Smooth muscle cell (in vitro differentiated cells): ENCODE measurements around the gene IFRD1. TPM values are rescaled to one million over a fixed set of nuclear protein-coding genes. Genes with fewer than 3 reads are reported as not detected.

Experiments
- DNase-seq: peaks from one replicate; lab custom pipeline; 2025; ENCODE audit not compliant: unreplicated experiment; lab: John Stamatoyannopoulos, UW
- H2AFZ ChIP-seq: fragments of 200-600 bp; sonication (generic); 2 replicates; pipeline ENCODE4 v1.6.0; 2016; ENCODE audit warnings: antibody characterized with exemption, low read depth, mild to moderate bottlenecking
- H3F3A ChIP-seq: fragments of 200-600 bp; sonication (generic); 2 replicates; pipeline ENCODE4 v1.6.0; 2017; ENCODE audit warnings: antibody characterized with exemption, low read depth
- H3K27ac ChIP-seq: fragments of 200-600 bp; sonication (generic); 2 replicates; pipeline ENCODE4 v1.5.1; 2016; ENCODE audit warnings: low read depth, mild to moderate bottlenecking
- H3K27me3 ChIP-seq: fragments of 200-600 bp; sonication (generic); 2 replicates; pipeline ENCODE4 v1.6.1; 2016; ENCODE audit warnings: low read depth, mild to moderate bottlenecking
- H3K36me3 ChIP-seq: fragments of 200-600 bp; sonication (generic); 2 replicates; pipeline ENCODE4 v1.5.1; 2016; ENCODE audit warnings: low read depth
- H3K4me1 ChIP-seq: fragments of 200-600 bp; sonication (generic); 2 replicates; pipeline ENCODE4 v1.5.1; 2016; ENCODE audit warnings: low read depth
- H3K4me2 ChIP-seq: fragments of 200-600 bp; sonication (generic); 2 replicates; pipeline ENCODE4 v1.6.0; 2016; ENCODE audit warnings: mild to moderate bottlenecking
- H3K4me3 ChIP-seq: fragments of 200-600 bp; sonication (generic); 2 replicates; pipeline ENCODE4 v1.5.1; 2016; ENCODE audit warnings: mild to moderate bottlenecking
- H3K79me2 ChIP-seq: fragments of 200-600 bp; sonication (generic); 2 replicates; pipeline ENCODE4 v1.6.0; 2016; ENCODE audit warnings: low read depth, mild to moderate bottlenecking
- H3K9ac ChIP-seq: fragments of 200-600 bp; sonication (generic); 2 replicates; pipeline ENCODE4 v1.6.0; 2016; ENCODE audit warnings: low read depth
- H3K9me3 ChIP-seq: fragments of 200-600 bp; sonication (generic); replicated peaks from 2 replicates; pipeline ENCODE4 v1.5.1; 2016; ENCODE audit warnings: low read depth
- H4K20me1 ChIP-seq: fragments of 200-600 bp; sonication (generic); 2 replicates; pipeline ENCODE4 v1.6.0; 2016; ENCODE audit warnings: low read depth
- WGBS: methylation state at CpG from one replicate; pipeline ENCODE4 v1.1.7; 2016; ENCODE audit warnings: low lambda C conversion rate; 5-methylcytosine and 5-hydroxymethylcytosine counted together
- polyA plus RNA-seq: library from polyadenylated mRNA; unstranded; fragments of >200 nt; fragmentation: Nextera tagmentation; extraction: Ambion mirVana; gene quantifications from 2 replicates; pipeline ENCODE4 v1.2.1, GENCODE V29; 2016
- total RNA-seq: library from RNA; depleted of rRNA; stranded (reverse); fragments of >200 nt; gene quantifications from 2 replicates; pipeline ENCODE4 v1.2.3, GENCODE V29; 2014
- TF ChIP-seq, protein P1 (sequence below): fragments of 200-600 bp; sonication (generic); IDR thresholded peaks from 2 replicates; pipeline ENCODE4 v1.5.1; 2017; ENCODE audit warnings: borderline replicate concordance, mild to moderate bottlenecking, antibody characterized with exemption; ENCODE audit not compliant: insufficient read depth, poor library complexity, severe bottlenecking

Gene IFRD1
- total and polyA plus RNA-seq, 2 experiments from 2014 or later, result 70.5 to 150 TPM

DNA sequence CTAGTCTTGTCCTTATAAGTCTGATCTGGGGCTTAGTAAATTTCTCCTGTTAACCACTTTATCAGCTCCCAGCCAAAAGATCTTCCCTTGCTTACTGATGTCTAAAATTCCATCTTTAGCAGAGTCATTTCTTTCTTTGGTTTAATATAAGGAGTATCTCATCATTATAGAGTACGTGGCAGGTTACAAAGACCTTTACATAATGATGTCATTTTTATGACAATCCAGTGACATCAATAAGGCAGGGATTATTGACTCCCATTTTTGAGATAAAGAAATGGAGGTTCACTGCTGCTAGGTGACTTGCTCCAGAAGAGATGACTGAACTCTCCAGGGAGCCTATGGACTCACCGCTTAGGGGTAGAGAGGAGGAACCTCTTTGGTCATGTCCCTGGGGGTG, 8.1 kb upstream of the IFRD1 start:
- no peak overlapping the region for H3K9ac ChIP-seq
- H3K36me3 ChIP-seq, result no peaks in the 10 kb centered on the region
- H3K9me3 ChIP-seq, result no peaks in the 10 kb centered on the region
- no peaks in the 10 kb centered on the region for H3K4me1 ChIP-seq
- no peak overlapping the region for H3K27ac ChIP-seq
- H3K4me3 ChIP-seq, result no peak overlapping the region
- no peak overlapping the region for H2AFZ ChIP-seq
- H4K20me1 ChIP-seq, result no peaks in the 10 kb centered on the region
- no peak for DNase-seq
- TF ChIP-seq, protein P1, sequence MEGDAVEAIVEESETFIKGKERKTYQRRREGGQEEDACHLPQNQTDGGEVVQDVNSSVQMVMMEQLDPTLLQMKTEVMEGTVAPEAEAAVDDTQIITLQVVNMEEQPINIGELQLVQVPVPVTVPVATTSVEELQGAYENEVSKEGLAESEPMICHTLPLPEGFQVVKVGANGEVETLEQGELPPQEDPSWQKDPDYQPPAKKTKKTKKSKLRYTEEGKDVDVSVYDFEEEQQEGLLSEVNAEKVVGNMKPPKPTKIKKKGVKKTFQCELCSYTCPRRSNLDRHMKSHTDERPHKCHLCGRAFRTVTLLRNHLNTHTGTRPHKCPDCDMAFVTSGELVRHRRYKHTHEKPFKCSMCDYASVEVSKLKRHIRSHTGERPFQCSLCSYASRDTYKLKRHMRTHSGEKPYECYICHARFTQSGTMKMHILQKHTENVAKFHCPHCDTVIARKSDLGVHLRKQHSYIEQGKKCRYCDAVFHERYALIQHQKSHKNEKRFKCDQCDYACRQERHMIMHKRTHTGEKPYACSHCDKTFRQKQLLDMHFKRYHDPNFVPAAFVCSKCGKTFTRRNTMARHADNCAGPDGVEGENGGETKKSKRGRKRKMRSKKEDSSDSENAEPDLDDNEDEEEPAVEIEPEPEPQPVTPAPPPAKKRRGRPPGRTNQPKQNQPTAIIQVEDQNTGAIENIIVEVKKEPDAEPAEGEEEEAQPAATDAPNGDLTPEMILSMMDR, result no peak
- H3F3A ChIP-seq, result no peaks in the 10 kb centered on the region
- H3K27me3 ChIP-seq, result no peaks in the 10 kb centered on the region
- 89% methylated on average over 2 of the region's 2 CpGs for WGBS
- H3K79me2 ChIP-seq, result no peaks in the 10 kb centered on the region
- H3K4me2 ChIP-seq, result no peak overlapping the region

DNA sequence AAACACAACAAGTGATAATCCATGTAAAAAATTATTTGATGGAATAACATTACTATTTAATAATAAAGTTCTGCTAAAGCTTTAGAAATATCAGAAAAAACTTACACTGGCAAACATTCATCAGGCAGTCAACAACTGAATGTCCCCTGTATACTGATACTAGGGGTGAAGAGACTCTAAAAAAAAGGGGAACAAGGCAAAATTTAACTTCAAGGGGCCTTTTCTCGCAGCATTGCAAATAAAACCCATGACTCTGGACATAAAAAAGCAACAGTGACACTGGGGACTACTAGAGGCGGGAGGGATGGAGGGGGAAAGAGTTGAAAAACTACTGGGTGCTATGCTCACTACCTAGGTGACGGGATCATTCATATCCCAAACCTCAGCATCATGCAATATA, 5.8 kb upstream of the IFRD1 start:
- no peak overlapping the region for H2AFZ ChIP-seq
- H3K36me3 ChIP-seq, result no peaks in the 10 kb centered on the region
- H4K20me1 ChIP-seq, result no peaks in the 10 kb centered on the region
- H3K9me3 ChIP-seq, result no peaks in the 10 kb centered on the region
- no peaks in the 10 kb centered on the region for H3K79me2 ChIP-seq
- DNase-seq, result no peak
- H3K4me3 ChIP-seq, result no peak overlapping the region
- TF ChIP-seq, protein P1, result no peak
- H3K27me3 ChIP-seq, result no peaks in the 10 kb centered on the region
- no peak overlapping the region for H3K27ac ChIP-seq
- H3K4me2 ChIP-seq, result no peak overlapping the region
- H3K9ac ChIP-seq, result no peak overlapping the region
- no peaks in the 10 kb centered on the region for H3K4me1 ChIP-seq
- H3F3A ChIP-seq, result no peaks in the 10 kb centered on the region
- 96% methylated on average over 3 of the region's 3 CpGs for WGBS

DNA sequence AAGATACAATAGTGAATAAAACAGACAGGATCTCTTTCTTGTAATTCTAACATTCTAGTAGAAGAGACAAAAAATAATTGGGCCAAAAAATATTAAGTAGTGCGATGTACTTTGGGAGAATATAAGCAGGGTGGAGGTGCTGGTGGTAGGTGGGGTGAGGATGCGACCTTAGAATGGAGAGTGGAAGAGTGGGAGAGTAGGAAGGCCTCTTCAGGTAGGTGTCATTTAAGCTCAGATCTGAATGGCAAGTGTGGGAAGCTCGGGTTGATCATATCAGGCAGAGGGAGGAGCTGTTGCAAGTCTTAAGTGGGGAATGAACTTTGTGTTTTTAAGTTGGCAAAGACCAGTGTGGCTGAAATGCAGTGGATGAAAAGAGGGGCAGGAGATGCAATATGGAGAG, 3.8 kb upstream of the IFRD1 start:
- Histone ChIP-seq H3K9ac (no peak overlapping the region), H4K20me1 (peaks cover 10% of the 10 kb centered on the region), H3K4me2 (no peak overlapping the region), H3K4me1 (no peaks in the 10 kb centered on the region), H3K36me3 (no peaks in the 10 kb centered on the region), H3K79me2 (peaks cover 11% of the 10 kb centered on the region), H3K4me3 (no peak overlapping the region), H3K9me3 (no peaks in the 10 kb centered on the region), H2AFZ (no peak overlapping the region), H3K27ac (no peak overlapping the region), H3K27me3 (no peaks in the 10 kb centered on the region), H3F3A (peaks cover 2% of the 10 kb centered on the region)
- TF ChIP-seq, protein P1, result no peak
- DNase-seq, result no peak
- WGBS, result 80% methylated on average over 3 of the region's 3 CpGs

DNA sequence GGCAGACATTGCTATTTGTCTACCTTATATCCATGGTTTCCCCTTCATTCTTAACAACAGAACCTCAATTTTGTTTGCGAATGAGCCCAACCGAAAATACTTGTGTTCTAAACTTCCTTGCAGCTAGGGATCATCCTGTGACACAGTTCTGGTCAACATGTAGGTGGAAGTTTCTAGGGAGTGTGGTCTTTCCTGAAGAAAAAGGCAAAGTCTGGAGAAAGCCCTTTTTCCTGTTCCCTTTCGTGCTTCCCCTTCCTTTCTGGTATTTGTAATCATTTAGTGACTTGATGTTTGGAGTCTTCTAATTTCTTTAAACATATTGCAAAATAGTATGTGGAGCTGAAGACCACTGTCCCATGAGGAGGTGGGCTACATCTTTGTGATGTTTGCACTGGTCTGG, 2.9 kb upstream of the IFRD1 start:
- Histone ChIP-seq H3K4me2 (no peak overlapping the region), H3K36me3 (no peaks in the 10 kb centered on the region), H3K9me3 (no peaks in the 10 kb centered on the region), H3K27ac (no peak overlapping the region), H3K79me2 (peaks cover 20% of the 10 kb centered on the region), H3K4me3 (no peak overlapping the region), H3K4me1 (peaks cover 3% of the 10 kb centered on the region), H3K27me3 (no peaks in the 10 kb centered on the region), H3F3A (peaks cover 9% of the 10 kb centered on the region), H2AFZ (no peak overlapping the region), H4K20me1 (peaks cover 19% of the 10 kb centered on the region), H3K9ac (no peak overlapping the region)
- 91% methylated on average over 3 of the region's 3 CpGs for WGBS
- DNase-seq, result no peak
- TF ChIP-seq, protein P1, result no peak
